Osteocyte (in vitro differentiated cells): ENCODE data around the gene PVR. TPM values are rescaled to one million over a fixed set of nuclear protein-coding genes. Genes with fewer than 3 reads are reported as not detected.

Source experiments
- DNase-seq: peaks from one replicate; pipeline ENCODE4 v3.0.0; 2021; ENCODE audit warnings: mixed read lengths; ENCODE audit not compliant: unreplicated experiment; ENCODE audit errors: extremely low spot score
- H3K27ac Mint-ChIP-seq: one replicate; pipeline ENCODE4 v1.8.0; 2021; ENCODE audit warnings: mild to moderate bottlenecking, mixed read lengths; ENCODE audit not compliant: unreplicated experiment
- H3K27me3 Mint-ChIP-seq: one replicate; pipeline ENCODE4 v1.8.0; 2021; ENCODE audit warnings: mixed read lengths; ENCODE audit not compliant: unreplicated experiment
- H3K36me3 Mint-ChIP-seq: one replicate; pipeline ENCODE4 v1.8.0; 2021; ENCODE audit warnings: mixed read lengths; ENCODE audit not compliant: unreplicated experiment
- H3K4me1 Mint-ChIP-seq: one replicate; pipeline ENCODE4 v1.8.0; 2021; ENCODE audit warnings: mixed read lengths; ENCODE audit not compliant: unreplicated experiment
- H3K4me3 Mint-ChIP-seq: one replicate; pipeline ENCODE4 v1.8.0; 2021; ENCODE audit warnings: mild to moderate bottlenecking, moderate library complexity, mixed read lengths; ENCODE audit not compliant: unreplicated experiment
- H3K9me3 Mint-ChIP-seq: one replicate; pipeline ENCODE4 v1.8.0; 2021; ENCODE audit warnings: mixed read lengths; ENCODE audit not compliant: unreplicated experiment
- CTCF ChIP-seq: fragments of 200-600 bp; sonication (generic); IDR thresholded peaks from 2 replicates; pipeline ENCODE4 v1.5.0; 2021; ENCODE audit warnings: antibody characterized with exemption, mild to moderate bottlenecking, moderate library complexity
- total RNA-seq: library from RNA; stranded (reverse); gene quantifications from 2 replicates; pipeline ENCODE4 v1.2.1, GENCODE V29; 2021

The PVR gene
- total RNA-seq, 1 donor from 2014 or later, result 31.4 TPM

GRCh38 chr19:44661904-44662303 lies 18.2 kb downstream of the PVR start:
- TF ChIP-seq CTCF, result no peak
- DNase-seq, result no peak

GRCh38 chr19:44662691-44663385 lies 19.1 kb downstream of the PVR start:
- Mint-ChIP-seq H3K4me3 (no peak overlapping the region), H3K36me3 (peaks cover 16% of the 10 kb centered on the region), H3K27ac (no peak overlapping the region)

More at GRCh38 chr19:44661904-44662303, 18.2 kb downstream of the PVR start:
- Mint-ChIP-seq H3K9me3 (no peaks in the 10 kb centered on the region), H3K36me3 (peaks cover 23% of the 10 kb centered on the region), H3K4me3 (no peak overlapping the region), H3K27me3 (no peaks in the 10 kb centered on the region), H3K4me1 (peaks cover 3% of the 10 kb centered on the region), H3K27ac (no peak overlapping the region)

GRCh38 chr19:44663996-44664395 lies 20.3 kb downstream of the PVR start:
- Mint-ChIP-seq H3K9me3 (no peaks in the 10 kb centered on the region), H3K4me3 (no peak overlapping the region), H3K36me3 (peaks cover 10% of the 10 kb centered on the region), H3K27ac (no peak overlapping the region), H3K4me1 (no peaks in the 10 kb centered on the region), H3K27me3 (no peaks in the 10 kb centered on the region)
- DNase-seq, result no peak
- TF ChIP-seq CTCF, result no peak

More at GRCh38 chr19:44662691-44663385, 19.1 kb downstream of the PVR start:
- Mint-ChIP-seq H3K27me3 (no peaks in the 10 kb centered on the region), H3K9me3 (no peaks in the 10 kb centered on the region), H3K4me1 (no peaks in the 10 kb centered on the region)
- no peak for DNase-seq
- TF ChIP-seq CTCF, result no peak

GRCh38 chr19:44664976-44665375 lies 21.3 kb downstream of the PVR start:
- Mint-ChIP-seq H3K36me3 (peaks cover 10% of the 10 kb centered on the region), H3K27me3 (no peaks in the 10 kb centered on the region), H3K4me3 (no peak overlapping the region), H3K4me1 (no peaks in the 10 kb centered on the region), H3K27ac (no peak overlapping the region), H3K9me3 (no peaks in the 10 kb centered on the region)
- no peak for TF ChIP-seq CTCF
- DNase-seq, result no peak

GRCh38 chr19:44666852-44667556 lies 23.3 kb downstream of the PVR start:
- H3K9me3 Mint-ChIP-seq, result no peaks in the 10 kb centered on the region
- no peak overlapping the region for H3K27ac Mint-ChIP-seq
- no peak for DNase-seq
- no peak for TF ChIP-seq CTCF
- H3K4me1 Mint-ChIP-seq, result no peaks in the 10 kb centered on the region
- H3K36me3 Mint-ChIP-seq, result peaks cover 5% of the 10 kb centered on the region
- H3K27me3 Mint-ChIP-seq, result no peaks in the 10 kb centered on the region
- H3K4me3 Mint-ChIP-seq, result no peak overlapping the region
